H1 (cell line): ENCODE data around the gene UGT1A8. TPM values are rescaled to one million over a fixed set of nuclear protein-coding genes. Genes with fewer than 3 reads are reported as not detected.

Experiments
- CTCF ChIA-PET: fragments of 300-600 bp; sonication (Branson Sonifier 250); formaldehyde crosslinking; loops from one replicate; lab custom pipeline; 2021; ENCODE audit not compliant: partially characterized antibody; lab: Charles Lee
- POLR2A ChIA-PET: fragments of 300-600 bp; sonication (Branson Sonifier 250); formaldehyde crosslinking; loops from one replicate; lab custom pipeline; 2021; ENCODE audit warnings: inconsistent platforms; ENCODE audit not compliant: partially characterized antibody; lab: Charles Lee
- DNase-seq, 2 experiments: peaks; one replicate each; pipeline versions ENCODE4 v3.0.0 to v3.0.0-alpha.2; 2010 to 2022; ENCODE audit warnings: low spot score in 2 of 2, low read depth in 1 of 2, mixed read lengths in 1 of 2
- FAIRE-seq: peaks from 2 replicates; lab custom pipeline; 2011; peaks lifted over from hg19 to GRCh38; lab: Jason Lieb, UNC
- H2AFZ ChIP-seq: 2 replicates; pipeline ENCODE4 v1.8.1; 2012; ENCODE audit warnings: low read length, inconsistent platforms
- H2AK5ac ChIP-seq: 2 replicates; pipeline ENCODE4 v1.6.1; 2013; ENCODE audit warnings: low read depth, low read length
- H2BK120ac ChIP-seq: replicated peaks from 2 replicates; pipeline ENCODE3; 2013; ENCODE audit warnings: low read depth, low read length, inconsistent platforms
- H2BK12ac ChIP-seq: 2 replicates; pipeline ENCODE4 v1.6.1; 2013; ENCODE audit warnings: low read depth, low read length
- H2BK15ac ChIP-seq: 2 replicates; pipeline ENCODE4 v1.6.1; 2013; ENCODE audit warnings: low read length
- H2BK20ac ChIP-seq: 2 replicates; pipeline ENCODE4 v1.6.1; 2013; ENCODE audit warnings: low read length
- H2BK5ac ChIP-seq: 2 replicates; pipeline ENCODE4 v1.6.1; 2013; ENCODE audit warnings: low read depth, low read length
- H3K14ac ChIP-seq: 2 replicates; pipeline ENCODE4 v1.6.1; 2013; ENCODE audit warnings: inconsistent platforms; ENCODE audit not compliant: insufficient read length
- H3K18ac ChIP-seq: 2 replicates; pipeline ENCODE4 v1.6.1; 2013; ENCODE audit warnings: low read length; ENCODE audit errors: extremely low read depth
- H3K23ac ChIP-seq: 2 replicates; pipeline ENCODE4 v1.6.1; 2013; ENCODE audit warnings: inconsistent platforms; ENCODE audit not compliant: insufficient read length
- H3K23me2 ChIP-seq: 2 replicates; pipeline ENCODE4 v1.6.1; 2013; ENCODE audit warnings: low read depth, low read length
- H3K27ac ChIP-seq: 2 replicates; pipeline ENCODE4 v1.6.1; 2011; ENCODE audit warnings: low read depth, low read length, inconsistent platforms
- H3K27me3 ChIP-seq, 4 experiments: replicated peaks in 1 of 4; 1 replicate in 1 of 4; 2 replicates in 3 of 4; pipeline versions ENCODE4 v1.6.1 to v1.8.1; 2011 to 2013; ENCODE audit warnings: low read length in 3 of 4, mild to moderate bottlenecking in 3 of 4, inconsistent platforms in 2 of 4, mixed read lengths in 2 of 4, moderate library complexity in 1 of 4; ENCODE audit not compliant: control insufficient read depth in 3 of 4, insufficient read depth in 3 of 4; ENCODE audit errors: extremely low read depth in 1 of 4
- H3K36me3 ChIP-seq, 4 experiments: 2 replicates each; pipeline versions ENCODE4 v1.6.1 to v1.8.1; 2011 to 2013; ENCODE audit warnings: mild to moderate bottlenecking in 4 of 4, low read length in 3 of 4, moderate library complexity in 2 of 4, control low read depth in 1 of 4, inconsistent platforms in 1 of 4; ENCODE audit not compliant: insufficient read depth in 4 of 4, control insufficient read depth in 2 of 4
- H3K4ac ChIP-seq: replicated peaks from 2 replicates; pipeline ENCODE3; 2013; ENCODE audit warnings: low read length, low read depth, mixed read lengths, inconsistent platforms; ENCODE audit not compliant: insufficient read length
- H3K4me1 ChIP-seq, 4 experiments: replicated peaks in 1 of 4; 1 replicate in 1 of 4; 2 replicates in 3 of 4; pipeline versions ENCODE4 v1.6.1 to v1.8.1; 2011 to 2013; ENCODE audit warnings: low read length in 3 of 4, inconsistent platforms in 2 of 4, mixed read lengths in 1 of 4; ENCODE audit not compliant: insufficient read depth in 4 of 4, control insufficient read depth in 3 of 4
- H3K4me2 ChIP-seq, 2 experiments: 2 replicates each; pipeline versions ENCODE4 v1.6.1 to v1.8.1; 2011 to 2013; ENCODE audit warnings: low read depth in 2 of 2, low read length in 2 of 2, control low read depth in 1 of 2, inconsistent platforms in 1 of 2, mild to moderate bottlenecking in 1 of 2; ENCODE audit not compliant: insufficient read depth in 1 of 2
- H3K4me3 ChIP-seq, 4 experiments: fragments of 200-600, 300-600 bp in 1 of 4; sonication (generic), shearing (Covaris generic), sonication (Bioruptor Twin) in 1 of 4; 2 replicates each; pipeline versions ENCODE4 v1.5.1 to v1.8.1; 2011 to 2016; ENCODE audit warnings: low read length in 4 of 4, low read depth in 3 of 4, control low read depth in 2 of 4, inconsistent platforms in 2 of 4, mild to moderate bottlenecking in 2 of 4, mixed read lengths in 1 of 4, moderate library complexity in 1 of 4; ENCODE audit not compliant: insufficient read depth in 2 of 4; ENCODE audit errors: extremely low read depth in 1 of 4
- H3K56ac ChIP-seq: replicated peaks from 2 replicates; pipeline ENCODE3; 2013; ENCODE audit warnings: low read depth, mild to moderate bottlenecking, mixed read lengths, low read length, inconsistent platforms; ENCODE audit not compliant: insufficient read length
- H3K79me1 ChIP-seq: 2 replicates; pipeline ENCODE4 v1.6.1; 2013; ENCODE audit warnings: low read depth, low read length, control low read depth
- H3K79me2 ChIP-seq, 2 experiments: 2 replicates each; pipeline versions ENCODE4 v1.6.1 to v1.8.1; 2012 to 2013; ENCODE audit warnings: low read length in 2 of 2, mild to moderate bottlenecking in 2 of 2, inconsistent platforms in 1 of 2; ENCODE audit not compliant: insufficient read depth in 2 of 2, control insufficient read depth in 1 of 2
- H3K9ac ChIP-seq, 4 experiments: replicated peaks in 1 of 4; 1 replicate in 1 of 4; 2 replicates in 3 of 4; pipeline versions ENCODE4 v1.6.1 to v1.8.1; 2011 to 2013; ENCODE audit warnings: low read depth in 3 of 4, low read length in 3 of 4, control low read depth in 2 of 4, mild to moderate bottlenecking in 2 of 4, moderate library complexity in 2 of 4, inconsistent platforms in 1 of 4; ENCODE audit errors: extremely low read depth in 1 of 4
- H3K9me3 ChIP-seq, 2 experiments: 2 replicates each; pipeline versions ENCODE4 v1.6.1 to v1.8.1; 2012 to 2013; ENCODE audit warnings: mild to moderate bottlenecking in 2 of 2, moderate library complexity in 2 of 2, control low read depth in 1 of 2, inconsistent platforms in 1 of 2, low read depth in 1 of 2, low read length in 1 of 2, mixed read lengths in 1 of 2; ENCODE audit not compliant: insufficient read depth in 2 of 2
- H4K20me1 ChIP-seq, 2 experiments: replicated peaks in 1 of 2; 2 replicates each; pipeline versions ENCODE3 to v1.8.1; 2011 to 2013; ENCODE audit warnings: inconsistent platforms in 2 of 2, low read length in 2 of 2, mild to moderate bottlenecking in 1 of 2; ENCODE audit not compliant: insufficient read depth in 2 of 2, control insufficient read depth in 1 of 2
- H4K5ac ChIP-seq: 2 replicates; pipeline ENCODE4 v1.6.1; 2013; ENCODE audit warnings: low read length, low read depth, mixed read lengths, inconsistent platforms; ENCODE audit not compliant: insufficient read length
- H4K8ac ChIP-seq: 2 replicates; pipeline ENCODE4 v1.8.0; 2013; ENCODE audit warnings: mild to moderate bottlenecking, moderate library complexity, low read length, inconsistent platforms; ENCODE audit not compliant: insufficient read depth; ENCODE audit errors: extremely low read depth
- H4K91ac ChIP-seq: replicated peaks from 2 replicates; pipeline ENCODE3; 2013; ENCODE audit warnings: low read length, mixed read lengths, inconsistent platforms; ENCODE audit not compliant: insufficient read length
- CHD1 ChIP-seq: IDR thresholded peaks from 2 replicates; pipeline ENCODE4 v1.6.1; 2012; ENCODE audit warnings: low read depth, low read length, improper control_type of control experiment
- CTBP2 ChIP-seq: IDR thresholded peaks from 2 replicates; pipeline ENCODE4 v1.7.0; 2011; ENCODE audit warnings: borderline replicate concordance, mild to moderate bottlenecking, moderate library complexity, mixed read lengths, low read length; ENCODE audit not compliant: insufficient read depth, insufficient read length
- KDM1A ChIP-seq: fragments of 200-600, 300-600 bp; sonication (generic); IDR thresholded peaks from 2 replicates; pipeline ENCODE4 v1.7.1; 2016; ENCODE audit warnings: mild to moderate bottlenecking, low read length, borderline replicate concordance
- KDM5A ChIP-seq: fragments of 200-600 bp; IDR thresholded peaks from 2 replicates; pipeline ENCODE4 v1.7.1; 2012; ENCODE audit warnings: mild to moderate bottlenecking, low read length, inconsistent platforms, mixed read lengths
- MAFK ChIP-seq: IDR thresholded peaks from 2 replicates; pipeline ENCODE4 v1.6.1; 2012; ENCODE audit warnings: low read depth, mild to moderate bottlenecking, improper control_type of control experiment, low read length
- NANOG ChIP-seq: IDR thresholded peaks from 2 replicates; pipeline ENCODE4 v1.6.1; 2011; ENCODE audit warnings: low read length, low read depth, mild to moderate bottlenecking, inconsistent platforms; ENCODE audit not compliant: insufficient read depth, poor library complexity, severe bottlenecking
- RAD21 ChIP-seq, 2 experiments: IDR thresholded peaks in 1 of 2; conservative IDR thresholded peaks in 1 of 2; 2 replicates each; pipeline ENCODE4 v1.6.1; 2011; ENCODE audit warnings: low read depth in 2 of 2, low read length in 2 of 2, improper control_type of control experiment in 1 of 2, inconsistent platforms in 1 of 2, mild to moderate bottlenecking in 1 of 2, moderate library complexity in 1 of 2
- RBBP5 ChIP-seq: IDR thresholded peaks from 2 replicates; pipeline ENCODE4 v1.7.1; 2012; ENCODE audit warnings: low read depth, mild to moderate bottlenecking, inconsistent platforms, low read length, moderate library complexity, borderline replicate concordance
- RNF2 ChIP-seq: fragments of 200-900, 300-1000 bp; sonication (generic); IDR thresholded peaks from 2 replicates; pipeline ENCODE4 v1.7.1; 2016; ENCODE audit warnings: borderline replicate concordance, low read depth, mild to moderate bottlenecking, antibody characterized with exemption, low read length; ENCODE audit not compliant: poor library complexity, severe bottlenecking; ENCODE audit errors: missing control alignments
- SP4 ChIP-seq: IDR thresholded peaks from 2 replicates; pipeline ENCODE4 v1.6.1; 2012; ENCODE audit warnings: low read length, inconsistent platforms
- TAF7 ChIP-seq: optimal IDR thresholded peaks from 2 replicates; pipeline ENCODE3; 2011; ENCODE audit warnings: low read depth, mild to moderate bottlenecking, inconsistent platforms, low read length, moderate library complexity, borderline replicate concordance
- TBP ChIP-seq: IDR thresholded peaks from 2 replicates; pipeline ENCODE4 v1.6.1; 2011; ENCODE audit warnings: low read depth, low read length, improper control_type of control experiment
- WGBS, 2 experiments: shearing (Covaris generic) in 1 of 2; methylation state at CpG; one replicate each; pipeline versions ENCODE4 v1.1.6 to v1.1.7; 2013 to 2015; ENCODE audit warnings: low lambda C conversion rate in 2 of 2, mixed read lengths in 2 of 2, inconsistent platforms in 1 of 2, low coverage in 1 of 2, missing lambda C conversion rate in 1 of 2; ENCODE audit not compliant: insufficient replicate concordance in 2 of 2, insufficient coverage in 1 of 2, insufficient read length in 1 of 2; ENCODE audit errors: extremely low coverage in 1 of 2, missing lambda C conversion rate in 1 of 2; 5-methylcytosine and 5-hydroxymethylcytosine counted together
- polyA plus RNA-seq, 7 experiments: library from polyadenylated mRNA; depleted of rRNA in 3 of 7; stranded (reverse) in 5 of 7; unstranded in 2 of 7; fragments of >200 nt in 5 of 7; fragments of 200-250 nt in 2 of 7; gene quantifications; 1 replicate in 5 of 7; 2 replicates in 1 of 7; 4 replicates in 1 of 7; pipeline versions ENCODE4 v1.2.1 to v1.2.3, GENCODE V29; 2011 to 2013; ENCODE audit warnings: missing spikeins in 2 of 7, mixed read lengths in 2 of 7
- total RNA-seq: library from RNA; stranded (reverse); fragmentation: NEBNext Ultra II Directional; extraction: Animal tissue kit (Norgen Biotek cat#: 25700); gene quantifications from 2 replicates; pipeline ENCODE4 v1.2.1, GENCODE V29; 2021

UGT1A8 gene
- total and polyA plus RNA-seq, 2 of the 8 experiments (the other 6 are each of a cell fraction or from before 2014, with no cell fraction given), result not detected

GRCh38 chr2:233584210-233584609 lies 33.2 kb upstream of the UGT1A8 start:
- no peak overlapping the region; a peak in 1 of 4 replicates for H3K4me2 ChIP-seq

More at GRCh38 chr2:233584210-233584609, 33.2 kb upstream of the UGT1A8 start:
- CTCF ChIA-PET, result no interaction called here
- Histone ChIP-seq H3K23ac (no peak overlapping the region), H2BK120ac (no peak overlapping the region), H3K79me1 (no peaks in the 10 kb centered on the region), H3K23me2 (no peaks in the 10 kb centered on the region), H3K4ac (no peak overlapping the region), H3K9ac (no peak overlapping the region), H3K56ac (no peak overlapping the region), H3K27ac (no peak overlapping the region), H2BK15ac (no peak overlapping the region), H3K18ac (no peak overlapping the region), H3K27me3 (no peaks in the 10 kb centered on the region), H3K4me1 (peaks cover 0 to 3% (median 0%) of the 10 kb centered on the region in 4 experiments; a peak in 1 of 7 replicates), H4K8ac (no peak overlapping the region)
- WGBS, 2 experiments, result 100% methylated on average over 1 of the region's 1 CpG; no CpG with 5 or more reads in 1 of the 2 experiments
- TF ChIP-seq MAFK (no peak), TAF7 (no peak), RAD21 (IDR thresholded peaks at IDR 0.05 in 1 of 2, conservative IDR thresholded peaks at IDR 0.05 in 1 of 2; ENCODE audit: low read depth in 2 of 2, low read length in 2 of 2) (no peak), SP4 (no peak), CHD1 (no peak), KDM5A (no peak), TBP (no peak), RBBP5 (no peak), NANOG (no peak), CTBP2 (no peak), RNF2 (no peak), KDM1A (no peak)
- TF ChIP-seq, all 59 proteins: peak for 0
- H2BK5ac ChIP-seq, result no peak overlapping the region
- FAIRE-seq, result no peak
- H2AK5ac ChIP-seq, result no peak overlapping the region
- H2BK12ac ChIP-seq, result no peak overlapping the region; the same call in 1 of the 2 replicates
- no peak overlapping the region for H2AFZ ChIP-seq
- H2BK20ac ChIP-seq, result no peak overlapping the region
- no peak overlapping the region for H3K14ac ChIP-seq
- no peak overlapping the region for H4K5ac ChIP-seq
- DNase-seq, result no peak
- no peak overlapping the region for H4K91ac ChIP-seq
- no peaks in the 10 kb centered on the region for H3K9me3 ChIP-seq
- no peaks in the 10 kb centered on the region for H4K20me1 ChIP-seq
- no peaks in the 10 kb centered on the region for H3K79me2 ChIP-seq
- H3K4me3 ChIP-seq, result no peak overlapping the region
- POLR2A ChIA-PET, result interaction anchor here (1.1 to 2.8 kb wide), 3 partner anchors 11 to 248 kb away, joined by 3 to 10 read pairs (median 4); partner anchors contain the start of gene USP40
- H3K36me3 ChIP-seq, result no peaks in the 10 kb centered on the region
